ENCODE measurements around the gene SAFB.

DNA sequence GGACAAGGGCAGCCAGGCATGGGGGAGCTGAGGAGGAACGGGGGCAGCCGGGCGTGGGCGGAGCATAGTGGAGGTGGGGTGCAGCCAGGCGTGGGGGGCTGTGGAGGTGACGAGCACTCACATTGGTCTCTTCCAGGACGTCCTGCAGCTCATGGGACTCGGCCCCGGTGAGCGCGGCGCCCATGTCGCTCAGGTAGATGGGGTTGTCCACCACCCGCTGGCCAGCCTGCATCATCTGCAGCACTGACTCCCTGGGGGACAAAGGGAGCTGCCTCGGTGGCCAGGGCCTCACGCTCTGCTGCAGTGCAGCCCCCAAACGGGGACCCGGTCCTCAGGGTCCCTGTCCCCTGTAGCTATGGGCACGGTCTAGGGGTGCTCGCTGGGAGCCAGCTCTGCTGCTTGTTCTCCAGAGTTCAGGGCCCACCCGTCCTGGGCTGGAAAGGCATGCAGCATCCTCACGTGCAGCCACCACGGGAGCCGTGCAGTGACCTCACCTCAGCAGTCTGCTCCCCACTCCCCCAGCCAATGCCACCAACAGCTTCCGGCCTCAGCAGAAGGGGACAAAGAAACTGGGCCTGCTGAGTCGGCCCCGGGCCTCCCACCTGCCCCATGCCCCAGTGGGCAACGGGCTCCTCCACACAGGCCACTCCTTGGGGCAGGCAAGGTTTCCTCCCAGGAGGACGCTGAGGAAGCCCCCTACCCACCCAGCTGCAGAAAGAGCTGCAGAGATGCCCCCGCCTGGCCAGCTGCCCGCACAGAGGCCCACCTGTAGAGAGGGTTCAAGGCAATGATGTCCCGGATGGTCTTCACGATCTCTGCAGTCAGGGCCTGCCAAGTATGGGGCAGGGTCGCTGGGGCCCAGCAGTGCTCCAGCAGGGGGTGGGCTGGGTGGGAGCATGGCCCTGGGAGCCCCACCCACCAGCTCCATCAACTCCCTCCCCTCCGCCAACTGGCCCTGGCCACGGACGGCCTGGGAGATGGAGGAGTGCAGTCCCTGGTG lies 85.0 kb downstream of the SAFB start:
- TF ChIP-seq, protein P1, sequence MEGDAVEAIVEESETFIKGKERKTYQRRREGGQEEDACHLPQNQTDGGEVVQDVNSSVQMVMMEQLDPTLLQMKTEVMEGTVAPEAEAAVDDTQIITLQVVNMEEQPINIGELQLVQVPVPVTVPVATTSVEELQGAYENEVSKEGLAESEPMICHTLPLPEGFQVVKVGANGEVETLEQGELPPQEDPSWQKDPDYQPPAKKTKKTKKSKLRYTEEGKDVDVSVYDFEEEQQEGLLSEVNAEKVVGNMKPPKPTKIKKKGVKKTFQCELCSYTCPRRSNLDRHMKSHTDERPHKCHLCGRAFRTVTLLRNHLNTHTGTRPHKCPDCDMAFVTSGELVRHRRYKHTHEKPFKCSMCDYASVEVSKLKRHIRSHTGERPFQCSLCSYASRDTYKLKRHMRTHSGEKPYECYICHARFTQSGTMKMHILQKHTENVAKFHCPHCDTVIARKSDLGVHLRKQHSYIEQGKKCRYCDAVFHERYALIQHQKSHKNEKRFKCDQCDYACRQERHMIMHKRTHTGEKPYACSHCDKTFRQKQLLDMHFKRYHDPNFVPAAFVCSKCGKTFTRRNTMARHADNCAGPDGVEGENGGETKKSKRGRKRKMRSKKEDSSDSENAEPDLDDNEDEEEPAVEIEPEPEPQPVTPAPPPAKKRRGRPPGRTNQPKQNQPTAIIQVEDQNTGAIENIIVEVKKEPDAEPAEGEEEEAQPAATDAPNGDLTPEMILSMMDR (conservative IDR thresholded peaks at IDR 0.05), result no peak
- TF ChIP-seq ZFX (IDR thresholded peaks at IDR 0.05), result no peak
